DMS53 treated with DMSO at 0.1 percent for 48 hours (cell line): ENCODE results near the gene TPMT.
"Not testable (repeated sequence)": the region's sequence is repeated elsewhere in the genome, so short reads cannot be mapped to it uniquely, and the experiment has no call there.

ENCODE experiments used
- DNase-seq: peaks from one replicate; lab custom pipeline; 2025; ENCODE audit not compliant: unreplicated experiment; lab: John Stamatoyannopoulos, UW

The TPMT gene

DNA sequence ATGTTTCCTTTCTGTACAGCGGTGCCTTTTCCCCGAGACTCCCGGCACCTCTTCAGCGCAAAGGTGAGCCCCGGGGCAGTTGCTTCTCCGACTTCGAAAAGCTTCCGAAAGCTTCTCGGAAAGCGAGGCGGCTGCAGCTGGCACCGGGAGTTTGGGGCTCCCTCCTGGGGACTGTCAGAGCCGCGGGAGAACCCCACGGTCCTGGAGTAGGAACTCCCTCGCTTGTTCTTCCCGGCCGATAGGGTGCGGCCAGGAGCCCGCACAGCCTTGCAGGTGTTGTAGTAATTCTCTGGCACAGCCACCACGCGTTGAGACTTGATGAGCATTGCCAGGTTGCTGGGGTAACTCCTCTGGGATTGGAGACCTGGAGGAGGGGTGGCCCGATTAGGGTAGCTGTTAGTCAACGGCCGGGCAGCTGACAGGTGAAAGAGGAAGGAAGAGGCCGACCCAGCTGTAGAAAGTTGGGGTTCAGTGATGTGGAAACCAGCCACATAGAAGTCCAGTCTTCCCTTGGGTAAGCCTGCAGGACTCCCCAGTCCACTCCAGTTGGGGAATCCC lies 1.1 kb upstream of the TPMT start:
- DNase-seq = peak; percentile 67

DNA sequence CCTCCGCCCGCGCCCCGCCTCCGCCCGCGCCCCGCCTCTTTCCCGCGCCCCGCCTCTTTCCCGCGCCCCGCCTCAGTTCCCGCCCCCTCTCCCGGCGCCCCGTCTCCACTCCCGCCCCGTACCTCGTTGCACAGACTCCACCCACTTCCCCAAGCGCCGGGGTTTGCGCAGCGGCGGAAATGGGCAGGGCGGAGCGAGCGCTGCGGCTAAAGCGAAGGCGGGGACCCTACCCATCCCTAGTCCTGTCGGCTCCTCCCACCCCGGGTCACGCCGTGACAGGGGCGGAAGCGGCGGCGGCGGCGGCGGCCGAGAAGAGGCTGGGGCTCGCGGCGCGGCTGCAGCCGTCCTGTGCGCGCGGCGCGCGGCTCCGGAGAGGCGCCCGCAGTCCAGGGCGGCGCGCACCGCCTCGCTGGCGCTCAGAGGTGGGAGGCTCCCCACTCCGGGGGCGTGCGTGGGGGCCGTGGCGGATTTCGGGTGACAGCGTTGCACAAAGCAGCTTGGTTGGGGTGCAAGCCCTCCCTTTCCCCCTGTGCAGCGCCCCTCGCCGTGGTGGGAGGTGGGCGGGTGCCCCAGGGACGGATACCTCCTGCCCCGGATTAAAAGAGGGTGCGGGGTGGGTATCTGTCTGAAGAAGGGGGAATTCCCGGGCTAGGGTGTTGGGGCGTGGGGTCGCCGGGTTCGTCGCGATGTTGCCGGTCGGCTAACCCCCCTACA lies 430 bp upstream of the TPMT start, which contains the start of gene KDM1B:
KDM1B (plus strand) TSS at position 273 of the 714 bp plus-strand sequence. CDS start 4,474 bp downstream, outside the sequence.
- DNase-seq = peak; percentile 95

DNA sequence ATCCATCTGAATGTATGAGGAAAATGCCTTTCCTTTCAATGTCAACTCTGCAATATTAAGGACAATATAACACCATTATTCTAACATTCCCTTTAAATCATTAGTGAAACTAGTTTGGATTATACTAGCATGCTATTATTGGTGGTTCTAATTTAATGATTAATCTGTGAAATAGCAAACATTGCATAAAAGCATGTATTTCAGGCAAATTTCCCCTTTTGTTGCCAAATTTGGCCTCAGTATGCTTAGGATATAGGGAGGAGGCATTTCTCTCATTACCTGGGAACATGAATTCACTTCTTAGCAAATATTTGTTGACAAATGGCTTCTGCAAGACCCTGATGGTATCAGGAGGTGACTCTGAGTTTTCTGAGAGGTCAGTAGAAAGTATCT lies 1.6 kb downstream of the TPMT start:
- no peak for DNase-seq

DNA sequence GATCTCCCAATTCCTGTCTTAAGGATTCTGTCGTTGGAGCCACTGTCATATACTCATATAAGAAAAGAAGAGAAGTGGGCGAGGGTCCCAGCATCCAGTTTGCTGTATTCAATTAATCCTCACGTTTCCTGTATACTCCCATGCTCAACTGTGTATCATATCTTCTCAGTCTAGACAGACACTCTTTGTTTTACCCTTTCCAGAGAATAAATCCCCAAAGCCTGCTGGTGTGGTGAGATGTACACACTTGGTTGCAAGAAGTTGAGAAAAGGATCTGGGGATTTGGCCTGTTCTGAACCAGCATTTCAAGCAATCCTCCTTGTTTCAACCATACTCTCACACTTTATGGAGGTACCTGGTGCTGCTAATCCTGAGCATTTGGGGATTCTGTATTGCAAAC lies 3.1 kb downstream of the TPMT start:
- no peak for DNase-seq

DNA sequence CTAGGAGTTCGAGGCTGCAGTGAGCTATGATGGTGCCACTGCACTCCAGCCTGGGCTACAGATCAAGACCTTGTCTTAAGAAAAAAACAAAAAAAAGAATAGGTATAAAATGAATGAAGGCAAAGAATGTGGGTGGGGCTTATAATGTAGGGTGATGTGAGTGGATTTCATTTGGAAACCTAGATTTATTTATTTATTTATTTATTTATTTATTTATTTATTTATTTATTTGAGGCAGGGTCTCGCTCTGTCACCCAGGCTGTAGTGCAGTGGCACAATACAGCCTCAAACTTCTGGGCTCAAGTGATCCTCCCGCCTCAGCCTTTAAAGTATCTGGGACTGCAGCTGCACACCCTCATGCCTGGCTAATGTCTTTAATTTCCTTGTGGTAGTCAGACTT lies 3.5 kb downstream of the TPMT start:
- not testable (repeated sequence) for DNase-seq

DNA sequence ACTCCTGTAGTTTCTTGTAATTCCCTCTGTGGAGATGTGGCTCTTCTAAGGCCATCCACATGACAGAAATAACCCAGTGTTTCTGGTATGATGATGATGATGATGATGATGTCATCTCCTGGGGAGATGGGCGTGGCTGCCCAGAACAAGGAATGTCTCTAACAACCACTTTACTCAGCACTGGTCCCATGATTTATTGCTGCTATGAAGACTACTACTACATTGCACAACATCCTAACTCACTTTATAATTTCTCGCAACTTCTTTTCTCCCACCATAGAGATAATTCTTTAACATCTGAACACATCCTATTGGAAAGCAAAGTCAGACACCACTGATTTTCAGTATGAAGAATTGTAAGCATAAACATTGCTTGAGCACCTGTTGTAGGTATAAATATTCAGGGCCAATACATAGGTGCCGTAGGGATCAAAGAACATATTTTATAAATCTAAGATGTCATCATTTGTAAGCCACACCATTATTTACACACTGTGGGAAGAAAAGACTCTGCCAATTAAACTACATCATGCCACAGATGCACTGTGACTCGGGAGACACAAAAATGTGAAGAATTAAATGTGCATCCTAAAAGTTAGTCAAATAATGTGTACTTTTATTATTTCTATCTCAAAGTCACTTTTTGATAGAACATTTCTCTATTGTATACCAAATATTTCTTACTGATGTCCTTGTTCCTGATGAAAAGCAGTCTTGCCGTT lies 6.4 kb downstream of the TPMT start:
- no peak for DNase-seq

DNA sequence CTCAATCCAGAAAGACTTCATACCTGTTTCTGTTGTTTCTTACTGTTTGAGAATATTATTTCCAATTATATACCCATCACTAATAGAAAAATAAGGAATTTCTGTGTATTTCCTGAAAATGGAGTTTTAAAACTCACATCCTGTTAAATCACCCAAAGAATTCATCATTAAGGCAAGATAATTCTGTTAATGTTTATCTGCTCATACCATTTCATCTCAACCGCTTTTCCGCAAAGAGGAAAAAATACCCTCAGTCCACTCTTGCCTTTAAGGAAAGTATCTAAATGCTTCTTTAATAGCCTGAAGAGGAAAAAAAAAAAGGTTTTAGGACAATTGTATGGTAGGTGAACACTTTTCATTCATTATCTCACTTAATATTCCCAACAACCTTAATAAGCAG lies 7.3 kb downstream of the TPMT start:
- DNase-seq = no peak

DNA sequence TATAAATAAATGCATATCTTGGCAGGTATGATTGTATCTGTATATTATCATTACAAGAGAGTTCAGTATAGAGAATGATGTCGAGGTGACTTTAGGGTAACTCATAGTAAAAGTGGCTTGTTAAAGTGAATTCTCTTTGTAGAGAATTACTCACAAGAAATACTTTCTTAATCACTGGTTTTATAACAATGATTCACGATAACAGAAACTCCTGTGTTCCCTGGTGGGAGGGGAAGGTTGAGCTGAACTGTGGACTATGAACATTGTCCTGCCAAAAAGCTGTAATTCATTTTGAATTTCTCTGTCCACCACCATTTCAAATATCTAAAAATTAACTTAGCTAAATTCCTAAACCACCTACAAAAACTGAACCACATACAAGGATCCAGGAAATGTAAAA lies 7.7 kb downstream of the TPMT start:
- DNase-seq = no peak

DNA sequence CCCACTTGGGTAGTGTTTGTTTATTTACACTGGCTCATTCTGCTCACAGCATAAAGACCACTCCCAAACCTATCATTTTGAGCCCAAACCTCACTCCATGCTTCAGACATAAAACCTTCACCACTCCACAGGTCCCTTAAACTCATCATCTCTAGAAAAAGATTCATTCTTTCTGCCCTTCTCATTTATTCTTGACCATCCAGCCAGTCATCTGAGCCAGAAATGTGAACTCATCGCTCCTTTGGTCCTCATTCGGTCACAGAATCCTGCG lies 12.4 kb downstream of the TPMT start:
- DNase-seq = no peak

DNA sequence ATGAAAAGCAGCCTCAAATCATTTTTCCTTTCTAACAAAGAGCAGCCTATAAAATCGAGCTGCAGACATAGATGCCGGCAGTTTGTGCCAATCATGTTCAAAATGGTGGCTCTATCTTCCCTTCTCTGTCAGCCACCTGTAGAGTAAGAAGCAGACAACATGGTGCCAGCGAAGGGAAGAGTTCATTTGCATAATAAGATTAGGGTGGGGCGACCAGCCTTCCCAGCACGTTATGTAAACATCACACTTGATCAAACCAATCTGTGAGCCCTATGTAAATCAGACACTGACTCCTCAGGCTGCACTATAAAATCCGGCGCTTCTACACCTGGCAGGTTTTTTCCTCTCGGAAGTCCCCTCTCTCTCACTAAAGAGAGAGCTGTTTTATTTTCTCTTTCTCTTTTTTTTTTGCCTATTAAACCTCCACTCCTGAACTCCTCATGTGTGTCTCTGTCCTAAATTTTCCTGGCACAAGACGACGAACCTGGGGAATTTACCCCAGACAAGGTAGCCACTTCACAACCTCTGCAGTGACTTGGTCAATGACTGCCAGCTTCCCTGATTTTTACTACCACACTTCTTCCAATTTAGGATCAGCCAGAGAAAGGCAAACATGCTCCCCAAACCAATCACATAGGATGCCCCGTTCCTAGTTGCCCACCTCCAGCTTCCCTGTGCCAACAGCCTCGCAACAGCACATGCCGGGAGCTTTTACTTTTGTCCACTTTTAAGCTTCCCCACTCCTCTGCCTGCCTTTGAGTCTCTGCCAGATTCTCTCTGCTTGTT lies 12.9 kb downstream of the TPMT start:
- DNase-seq = no peak

DNA sequence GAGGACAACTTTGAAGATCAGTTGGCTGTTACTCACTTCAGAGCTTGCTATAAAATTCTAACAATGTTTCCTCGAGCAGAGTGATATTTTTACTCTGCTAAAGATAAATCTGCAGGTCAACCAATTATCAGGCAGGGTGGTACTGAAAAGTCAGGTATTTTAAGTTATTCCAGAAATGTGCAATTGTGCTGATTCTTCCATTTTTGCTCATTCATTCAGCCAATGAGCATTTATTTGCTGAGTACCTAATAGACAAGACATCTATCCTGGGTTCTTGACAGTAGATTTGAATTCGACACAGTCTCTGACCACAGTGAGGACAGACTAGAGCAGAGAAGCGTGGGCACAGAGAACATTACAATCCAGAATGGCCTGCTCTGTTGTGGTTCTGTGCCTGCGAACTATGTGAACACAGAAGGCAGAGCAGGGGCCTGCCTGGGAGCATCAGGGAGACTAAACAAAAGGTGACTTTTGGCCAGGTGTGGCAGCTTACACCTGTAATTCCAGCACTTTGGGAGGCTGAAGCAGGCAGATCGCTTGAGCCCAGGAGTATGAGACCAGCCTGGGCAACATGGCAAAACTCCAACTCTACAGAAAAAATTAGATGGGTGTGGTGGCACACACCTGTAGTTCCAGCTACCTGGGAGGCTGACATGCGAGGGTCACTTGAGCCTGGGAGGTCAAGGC lies 14.8 kb downstream of the TPMT start:
- no peak for DNase-seq

DNA sequence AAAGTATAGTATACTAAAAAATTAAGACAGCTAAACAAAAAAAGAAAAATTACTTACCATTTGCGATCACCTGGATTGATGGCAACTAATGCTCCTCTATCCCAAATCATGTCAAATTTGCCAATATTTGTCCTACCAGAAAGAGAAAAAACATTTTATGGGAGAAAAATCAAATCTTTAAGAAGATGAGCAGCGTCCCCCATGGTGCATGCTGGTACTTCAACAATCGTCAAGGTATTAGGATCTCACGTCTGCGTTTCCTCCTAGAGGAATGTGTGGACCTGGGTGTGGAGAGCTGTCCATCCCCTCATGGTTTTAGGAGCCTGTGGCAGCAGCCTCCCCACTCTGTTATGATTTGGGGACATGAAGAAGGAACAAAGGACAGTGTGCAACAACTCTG lies 16.0 kb downstream of the TPMT start:
- DNase-seq = no peak

DNA sequence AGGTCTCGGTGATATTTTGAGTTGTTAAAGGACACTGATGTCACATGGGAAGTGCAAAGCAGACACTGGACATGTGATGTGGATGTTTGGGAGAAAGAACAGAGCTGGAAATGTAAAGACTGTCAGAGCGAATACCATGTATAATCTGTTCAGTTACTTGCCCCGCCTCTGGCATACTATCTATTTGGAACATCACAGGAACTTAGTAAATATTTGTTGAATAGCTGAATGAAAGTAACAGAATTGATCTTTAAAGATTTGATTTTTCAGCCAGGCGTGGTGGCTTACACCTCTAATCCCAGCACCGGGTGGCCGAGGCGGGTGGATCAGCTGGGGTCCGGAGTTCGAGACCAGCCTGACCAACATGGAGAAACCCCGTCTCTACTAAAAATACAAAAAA lies 18.6 kb downstream of the TPMT start:
- DNase-seq = no peak

DNA sequence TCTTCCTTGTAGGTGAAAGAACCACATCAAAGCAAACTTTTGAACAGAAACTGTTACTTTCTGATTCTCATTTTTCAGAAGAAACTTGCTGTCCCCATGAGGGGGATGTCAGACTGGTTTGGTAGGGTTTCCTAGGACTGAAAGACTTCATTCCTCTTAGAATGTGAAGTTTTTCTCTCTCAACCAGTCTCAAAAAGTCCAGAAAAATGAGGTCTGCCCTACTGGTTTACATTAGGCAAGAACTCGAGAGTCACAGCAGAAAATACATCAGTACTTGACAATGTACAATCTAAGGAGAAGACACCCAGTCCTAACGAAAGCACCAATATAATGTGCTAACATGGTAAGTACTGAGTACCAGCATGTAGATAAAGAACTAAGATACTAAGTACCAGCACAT lies 19.7 kb downstream of the TPMT start:
- DNase-seq = no peak

DNA sequence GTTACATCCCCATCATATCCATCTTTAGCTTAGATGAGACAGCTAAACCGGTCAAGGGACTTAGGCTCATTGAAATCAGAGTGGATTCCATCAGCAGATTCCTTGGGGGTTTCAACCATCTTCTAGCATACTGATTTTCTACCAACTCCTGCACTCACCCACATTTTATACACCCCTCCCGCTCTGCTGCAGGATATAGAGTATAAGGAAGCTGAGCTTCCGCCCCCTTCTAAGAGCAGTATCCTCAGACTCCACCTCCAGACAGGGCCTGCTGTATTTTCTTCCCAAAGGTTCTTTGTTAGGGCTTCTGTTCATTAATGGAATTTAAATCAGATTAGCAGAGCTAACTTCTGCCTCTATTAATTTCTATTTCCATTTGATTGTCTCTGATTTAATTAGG lies 22.5 kb downstream of the TPMT start:
- no peak for DNase-seq

DNA sequence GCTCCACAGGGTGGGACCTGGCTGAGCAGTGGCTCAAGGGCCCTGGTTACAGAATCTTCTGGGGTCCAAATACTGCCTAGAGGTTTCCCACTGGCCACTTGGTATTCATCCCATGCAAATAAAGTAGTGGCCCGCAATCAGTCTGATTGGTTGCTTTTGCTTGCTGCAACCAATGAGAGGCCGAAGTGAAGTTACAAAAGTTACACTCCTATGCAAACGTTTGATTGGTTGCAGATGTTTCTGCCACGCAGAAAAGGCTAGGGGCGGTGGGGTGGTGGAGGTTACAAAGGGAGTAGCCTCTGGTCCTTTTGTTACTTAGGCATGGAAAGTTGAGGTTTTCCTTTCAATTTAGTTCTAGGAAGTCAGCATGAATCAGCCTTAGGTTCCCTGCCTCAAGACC lies 28.8 kb downstream of the TPMT start:
- no peak for DNase-seq

DNA sequence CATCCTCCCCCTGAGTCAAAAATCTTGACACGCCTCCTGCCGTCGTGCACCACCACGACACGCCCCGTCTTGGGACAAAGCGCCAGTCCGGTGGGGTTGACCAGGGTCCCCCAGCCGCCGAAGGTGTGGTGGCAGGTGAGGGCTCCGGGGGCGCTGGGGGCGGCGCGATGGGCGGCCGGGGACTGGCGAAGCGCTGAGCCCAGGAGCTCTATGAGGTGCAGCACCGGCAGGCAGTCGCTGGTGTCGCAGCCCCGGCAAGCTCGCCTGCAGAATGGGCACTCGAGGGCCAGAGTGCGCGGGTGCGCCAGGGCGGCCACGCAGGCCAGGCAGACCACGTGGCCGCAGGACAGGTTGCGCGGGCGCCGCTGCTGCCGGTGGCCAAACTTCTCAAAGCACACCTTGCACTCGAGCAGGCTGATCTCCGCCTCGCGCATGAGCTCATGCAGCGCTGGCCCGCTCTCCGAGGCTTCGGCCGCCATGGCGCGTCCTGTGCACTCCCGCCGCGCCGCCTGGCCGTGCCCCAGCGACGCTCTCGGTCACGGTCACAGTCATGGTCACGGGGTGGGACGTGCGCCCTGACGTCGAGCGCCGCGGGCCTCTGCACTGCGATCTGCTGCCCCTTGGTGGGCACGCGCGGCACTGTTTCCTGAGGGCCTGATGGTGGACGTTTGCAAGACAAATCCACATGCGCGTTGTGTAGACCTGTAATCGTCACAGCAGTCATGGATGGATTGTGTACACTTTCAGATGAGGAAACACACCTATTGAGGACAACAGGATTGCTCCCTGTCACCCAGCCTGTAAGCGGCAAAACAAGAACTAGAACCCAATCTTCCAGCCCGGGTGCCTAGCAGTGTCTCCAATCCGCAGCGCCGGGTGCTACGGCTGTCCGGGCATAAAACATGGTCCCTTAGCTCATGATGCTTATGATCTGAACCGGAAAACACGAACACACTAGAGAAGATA lies 32.5 kb downstream of the TPMT start, which contains the start of gene NHLRC1:
NHLRC1 (minus strand) TSS at position 550 of the 966 bp plus-strand sequence; CDS start at position 479, 71 bp downstream.
- DNase-seq = peak; percentile 88

DNA sequence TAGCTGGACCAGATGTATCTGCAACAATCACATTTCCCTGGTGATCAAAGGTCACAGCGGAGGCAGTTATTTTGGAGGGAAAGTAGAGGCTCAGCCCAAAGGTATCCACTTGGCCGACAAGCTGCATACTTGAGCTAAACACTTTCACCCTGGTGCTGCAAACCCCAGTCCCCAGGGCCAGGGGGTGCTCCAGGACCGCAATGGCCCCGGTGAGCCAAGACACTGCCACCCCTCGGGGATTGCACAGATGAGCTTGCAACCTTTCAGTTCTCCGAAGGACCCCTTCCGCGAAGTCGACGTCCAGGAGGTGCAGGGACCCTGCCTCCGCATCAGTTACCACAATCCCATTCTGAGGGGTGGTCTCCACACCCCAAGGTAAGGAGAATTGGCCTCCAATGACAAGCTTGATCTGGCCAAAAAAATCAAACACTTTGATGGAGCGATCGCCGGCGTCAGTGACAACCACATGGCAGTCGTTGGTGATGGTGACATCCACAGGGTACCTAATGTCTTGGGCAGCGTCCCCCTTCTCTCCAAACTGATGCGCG lies 33.2 kb downstream of the TPMT start:
- no peak for DNase-seq

DNA sequence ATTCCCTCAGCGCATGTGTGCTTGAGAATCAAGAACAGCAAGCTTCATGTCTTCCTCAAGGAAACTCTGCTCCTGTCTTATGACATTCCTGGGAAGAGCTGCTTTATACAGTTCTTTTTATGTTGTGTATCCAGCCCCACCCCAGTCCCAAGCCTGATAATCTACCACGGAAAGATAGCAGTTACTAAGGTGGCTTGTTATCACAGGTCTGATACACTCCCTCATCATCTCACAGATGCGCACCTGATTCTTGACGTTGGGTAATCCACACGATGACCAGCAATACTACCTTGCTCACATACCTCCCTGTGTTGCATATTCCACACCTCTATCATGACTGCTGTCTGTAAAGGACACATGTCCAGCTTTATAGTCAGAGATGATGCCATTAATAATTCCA lies 35.6 kb downstream of the TPMT start:
- no peak for DNase-seq

DNA sequence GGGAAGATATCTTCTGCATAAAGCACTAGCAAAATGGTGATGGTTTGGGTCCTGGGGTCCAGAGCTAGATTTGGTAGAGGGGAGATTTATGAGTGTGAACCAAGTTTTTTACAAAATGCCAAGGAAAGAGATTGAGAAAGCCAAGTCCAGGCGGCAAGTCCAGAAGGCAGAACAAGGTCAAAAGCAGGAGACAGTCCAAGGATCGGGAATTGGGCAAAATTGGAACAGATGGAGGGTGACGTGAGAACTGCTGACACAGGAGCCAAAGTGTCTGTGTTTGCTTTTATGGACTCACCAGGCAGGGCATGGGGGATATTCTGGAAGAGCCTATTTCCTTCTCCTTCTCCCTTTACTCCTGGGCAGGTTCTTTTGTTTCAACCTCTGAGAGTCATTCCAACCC lies 36.5 kb downstream of the TPMT start:
- no peak for DNase-seq
